HG03064 (cell line): ENCODE measurements around the gene TMTC2.

Experiments used
- ATAC-seq: cut with Tn5 transposase; IDR thresholded peaks from one replicate; pipeline ENCODE4 v1.9.1; 2021; ENCODE audit warnings: low read depth; ENCODE audit not compliant: unreplicated experiment

Gene TMTC2

DNA sequence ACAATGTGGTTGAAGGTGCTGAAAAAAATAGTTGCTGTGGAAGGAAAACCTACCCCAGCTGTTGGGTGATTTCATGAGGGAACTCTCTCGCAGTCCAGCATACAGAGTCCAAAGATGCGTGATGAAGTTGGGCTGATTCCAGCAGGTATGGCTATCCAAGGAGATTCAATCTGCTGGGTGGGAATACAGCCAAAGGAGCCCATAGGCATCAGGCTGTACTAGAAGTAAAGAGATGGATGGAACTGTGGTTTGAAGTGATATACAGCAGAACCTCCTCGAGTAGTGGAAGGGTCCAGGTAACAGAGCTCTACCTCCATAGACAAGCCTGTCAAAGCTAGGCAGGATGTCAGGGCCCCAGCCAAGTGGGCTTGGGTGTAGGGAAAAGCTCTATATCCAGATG lies 11.5 kb upstream of the TMTC2 start:
- no peak for ATAC-seq

DNA sequence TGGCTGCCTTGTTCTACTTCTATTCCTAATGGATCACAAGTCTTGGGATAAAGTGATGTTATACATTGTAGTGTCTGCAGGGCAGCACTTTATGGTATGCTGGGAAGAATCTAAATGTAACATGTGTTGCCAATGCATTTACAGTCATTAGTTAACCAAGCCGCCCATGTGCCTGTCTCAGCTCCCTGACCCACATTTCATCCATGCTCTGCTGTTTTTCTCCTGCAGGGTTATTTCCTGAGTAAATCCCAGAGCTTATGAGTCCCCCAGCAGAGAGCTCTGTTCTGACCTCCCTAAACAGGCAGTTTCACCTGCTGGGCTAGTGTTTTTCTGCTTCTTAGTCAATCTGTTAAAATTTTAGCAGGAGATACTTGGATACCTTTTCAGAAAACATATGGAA lies 4.4 kb upstream of the TMTC2 start:
- no peak for ATAC-seq

- no peak for ATAC-seq
These were observed 3.9 kb upstream of the TMTC2 start for GRCh38 chr12:82682851-82683261.

DNA sequence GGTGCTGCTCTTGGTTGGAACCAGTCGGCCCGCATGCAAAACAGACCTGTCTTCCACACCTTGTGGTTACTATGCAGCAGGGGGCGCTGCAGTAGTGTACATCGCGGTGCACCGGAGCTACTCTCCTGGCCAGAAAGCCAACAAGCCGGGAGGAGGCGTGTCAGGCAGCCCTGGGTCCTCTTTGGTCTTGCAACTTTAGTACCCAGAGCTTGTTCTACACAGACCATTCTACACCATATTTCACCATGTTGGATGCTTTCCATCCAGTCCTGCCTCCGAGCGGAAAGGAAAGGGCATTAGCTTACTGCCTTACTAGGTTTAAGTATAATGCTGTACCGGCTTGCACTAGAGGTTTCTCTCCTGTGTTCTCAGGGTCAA lies 927 bp upstream of the TMTC2 start:
- ATAC-seq: peak; percentile 57

DNA sequence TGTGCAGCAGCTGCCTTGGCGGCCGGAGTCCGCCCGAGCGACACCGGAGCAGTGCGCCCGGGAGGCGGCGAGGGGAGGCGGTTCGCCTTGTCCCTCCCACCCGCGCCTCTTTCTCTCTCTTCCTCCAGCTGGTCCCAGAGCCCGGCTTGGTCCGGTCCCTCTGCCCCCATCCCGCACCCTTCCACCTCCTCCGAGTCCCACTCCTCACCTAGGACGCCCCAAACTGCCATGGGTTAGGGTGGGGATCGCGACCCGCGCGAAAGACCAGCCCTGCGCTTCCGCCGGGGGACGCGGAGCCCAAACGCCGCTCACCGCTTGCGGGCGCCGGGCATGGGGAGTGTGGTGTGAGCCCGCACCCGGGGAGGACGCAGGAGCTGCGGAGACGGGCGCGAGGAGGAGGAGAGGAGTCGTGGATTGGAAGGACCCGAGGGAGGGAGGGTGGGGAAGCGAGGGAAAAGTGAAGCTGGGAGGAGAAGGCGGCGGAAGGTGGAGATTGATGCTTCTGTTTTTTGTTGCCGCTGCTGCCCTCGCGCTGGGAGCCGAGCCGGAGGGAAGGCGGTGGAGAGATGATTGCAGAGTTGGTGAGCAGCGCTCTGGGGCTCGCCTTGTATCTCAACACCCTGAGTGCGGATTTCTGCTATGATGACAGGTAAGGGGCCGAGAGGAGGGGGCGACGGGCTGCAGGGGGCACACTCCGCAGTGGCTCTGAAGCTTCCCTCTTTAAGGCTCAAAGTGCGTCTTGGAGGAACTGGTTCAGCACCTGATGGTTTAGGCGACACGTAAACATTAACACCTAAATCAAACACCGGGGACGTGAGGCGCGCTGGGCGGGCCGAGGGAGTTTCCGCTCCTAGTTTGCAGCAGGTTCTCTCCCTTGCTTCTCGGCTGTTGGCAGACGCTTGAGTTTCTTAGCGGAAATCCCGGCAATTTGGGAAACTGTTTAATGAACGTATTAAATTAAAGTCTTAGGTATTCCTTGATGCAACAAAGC lies 610 bp downstream of the TMTC2 start:
- peak; percentile 33 for ATAC-seq

DNA sequence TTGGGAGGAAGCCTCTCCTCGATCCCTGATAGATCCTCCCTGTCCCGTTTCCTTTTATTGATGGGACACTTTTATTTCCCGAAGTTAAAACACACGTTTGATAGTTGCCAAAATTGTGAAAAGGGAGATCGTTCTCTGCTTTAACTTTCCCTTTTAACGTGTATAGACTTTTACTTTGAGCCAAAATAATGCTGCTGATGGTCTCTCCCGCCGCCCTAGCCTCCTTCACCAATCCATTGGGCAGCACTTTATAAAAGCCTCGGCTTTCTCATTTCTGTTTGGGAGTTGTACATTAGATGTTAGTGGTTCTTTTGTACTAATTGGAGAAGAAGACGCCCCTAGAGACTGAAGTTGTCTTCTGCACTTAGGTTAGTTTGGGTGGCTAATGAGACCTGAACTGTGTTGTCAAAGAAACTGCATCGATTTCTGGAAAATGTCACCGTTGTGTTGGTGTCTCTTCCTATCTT lies 1.4 kb downstream of the TMTC2 start:
- ATAC-seq: no peak

- no peak for ATAC-seq
These were observed 1.9 kb downstream of the TMTC2 start for GRCh38 chr12:82688596-82688995.

DNA sequence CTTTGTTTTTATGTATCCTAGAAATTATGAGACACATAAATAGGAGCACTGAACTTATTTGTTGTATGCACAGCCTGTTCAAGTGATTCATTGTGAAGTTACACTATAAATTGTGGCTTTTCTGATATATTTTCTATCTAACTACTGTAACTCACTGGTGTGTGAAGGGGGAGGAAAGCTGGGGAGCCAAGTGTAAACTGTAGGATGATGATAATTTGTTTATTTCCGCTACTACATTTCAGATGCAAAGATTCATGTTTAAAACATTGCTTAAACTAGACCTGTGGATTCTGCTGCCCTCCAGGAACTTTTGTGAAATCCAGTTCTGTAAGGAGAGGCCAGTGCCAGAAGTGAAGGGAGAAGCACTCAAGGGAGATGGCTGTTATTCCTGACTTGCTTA lies 3.3 kb downstream of the TMTC2 start:
- no peak for ATAC-seq

- no peak for ATAC-seq
These were observed 4.8 kb downstream of the TMTC2 start for GRCh38 chr12:82691513-82691912.

DNA sequence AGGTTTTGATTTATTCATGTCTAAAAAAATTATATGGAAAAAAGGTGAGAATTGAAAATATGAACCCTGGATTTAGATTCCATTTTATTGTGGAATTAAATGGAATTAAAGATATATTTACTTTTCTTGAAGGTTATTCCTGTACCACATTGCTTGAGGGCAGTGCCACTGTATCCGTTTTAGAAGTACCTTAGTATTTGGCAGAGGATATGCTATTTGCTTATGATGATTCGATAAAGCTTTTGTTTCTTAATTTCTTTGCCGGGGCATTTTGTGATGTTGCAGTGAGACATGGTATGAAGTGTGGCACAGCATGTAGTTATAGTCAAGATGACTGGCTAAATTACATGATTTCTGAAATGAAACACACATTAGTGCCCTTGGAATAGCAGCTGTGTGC lies 7.6 kb downstream of the TMTC2 start:
- no peak for ATAC-seq

GRCh38 chr12:82694970-82695369 lies 8.3 kb downstream of the TMTC2 start:
- ATAC-seq: no peak

GRCh38 chr12:82695531-82695930 lies 8.8 kb downstream of the TMTC2 start:
- no peak for ATAC-seq

DNA sequence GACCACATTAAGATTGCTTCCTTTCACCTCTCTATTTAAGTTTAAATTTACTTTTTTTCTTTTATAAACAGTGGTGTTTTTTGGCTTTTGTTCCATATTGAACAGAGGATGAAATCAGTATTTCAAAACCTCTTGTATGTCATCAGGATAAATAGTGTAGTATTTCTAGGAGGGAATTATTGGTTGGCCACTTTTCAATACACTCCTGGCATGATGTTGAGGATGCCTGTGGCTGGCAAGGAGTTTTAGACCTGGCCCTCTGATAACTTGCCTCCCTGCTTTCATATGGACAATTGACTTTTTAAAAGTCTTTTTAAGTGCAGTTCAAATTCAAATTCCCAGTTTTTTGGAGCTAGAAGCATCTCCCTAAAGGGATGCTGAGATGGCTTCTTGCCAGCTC lies 9.8 kb downstream of the TMTC2 start:
- ATAC-seq: no peak

GRCh38 chr12:82698708-82699564 lies 12.2 kb downstream of the TMTC2 start:
- ATAC-seq: no peak

DNA sequence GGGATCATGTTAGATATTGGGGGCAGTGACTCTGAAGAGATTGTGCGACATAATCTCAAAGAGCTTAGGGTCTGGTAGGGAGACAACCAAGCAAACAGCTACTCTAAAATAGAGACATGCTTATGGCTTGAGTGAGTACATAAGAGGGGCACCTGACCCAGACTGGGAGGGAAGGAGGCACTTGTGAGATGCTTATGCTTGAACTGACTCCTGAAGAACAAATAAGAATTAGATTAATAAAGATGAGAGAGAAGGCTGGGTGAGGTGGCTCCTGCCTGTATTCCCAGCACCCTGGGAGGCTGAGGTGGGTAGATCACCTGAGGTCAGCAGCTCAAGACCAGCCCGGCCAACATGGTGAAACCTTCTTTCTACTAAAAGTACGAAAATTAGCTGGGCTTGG lies 19.1 kb downstream of the TMTC2 start:
- ATAC-seq: no peak

DNA sequence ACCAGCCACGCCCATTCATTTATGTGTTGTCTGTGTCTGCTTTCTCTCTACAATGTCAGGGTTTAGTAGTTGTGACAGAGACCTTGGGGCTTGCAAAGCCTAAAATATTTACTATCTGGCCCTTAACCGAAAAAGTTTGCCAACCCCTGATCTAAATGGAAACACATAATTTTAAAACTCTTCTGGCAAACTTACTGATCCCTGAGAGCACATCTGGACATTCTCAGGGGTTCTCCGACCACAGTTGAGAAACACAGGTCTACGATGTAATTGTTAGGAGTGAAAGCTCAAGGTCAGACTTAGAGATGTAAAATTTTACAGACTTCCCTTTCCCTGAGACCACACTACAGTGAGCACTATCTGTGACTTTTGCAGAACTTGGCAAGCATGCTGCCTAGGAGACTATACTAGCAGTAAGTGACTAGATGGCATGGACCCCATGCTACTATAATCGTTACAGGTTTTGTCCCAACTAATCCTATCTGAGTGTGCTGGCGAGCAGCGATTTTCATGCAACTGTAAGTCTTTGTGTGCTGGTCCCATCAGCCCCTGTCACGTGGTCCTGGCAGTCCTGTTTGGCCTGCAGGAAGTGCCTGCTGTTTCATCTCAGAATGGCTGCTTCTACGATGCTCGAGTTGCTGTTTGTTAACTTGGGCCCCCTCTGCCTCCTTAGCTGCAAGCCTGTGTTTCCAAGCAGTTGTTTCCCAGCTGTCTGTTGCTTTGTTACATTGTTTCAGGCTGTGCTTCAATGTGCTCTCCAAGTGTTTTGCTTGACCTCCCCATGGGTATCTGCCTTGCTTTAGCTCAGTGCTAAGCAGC lies 21.6 kb downstream of the TMTC2 start:
- no peak for ATAC-seq

DNA sequence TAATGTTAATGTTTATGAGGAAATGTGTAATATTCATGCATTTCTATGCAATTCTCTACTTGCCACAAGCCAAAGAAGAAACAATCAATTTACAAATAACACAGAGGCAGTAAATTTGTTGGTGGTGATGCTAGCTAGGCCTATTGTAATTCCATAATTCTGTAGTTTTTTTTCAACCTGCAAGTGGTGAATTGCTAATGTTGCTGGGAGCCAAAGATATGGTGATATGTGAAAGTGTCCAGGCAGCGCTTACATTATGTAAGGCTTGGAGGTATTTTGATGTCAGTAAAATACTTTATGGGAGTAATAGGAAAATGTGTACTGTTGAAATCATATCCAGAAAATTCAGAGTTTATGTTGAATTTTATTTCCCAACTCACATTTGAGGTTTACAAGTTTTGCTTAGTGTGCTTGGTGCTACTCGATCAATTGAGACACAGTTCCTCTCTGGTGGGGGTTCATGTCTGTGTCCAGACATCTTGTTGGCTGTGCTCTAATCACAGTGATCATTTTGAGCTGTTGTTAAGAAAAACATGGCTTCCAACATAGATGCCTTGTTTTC lies 23.2 kb downstream of the TMTC2 start:
- ATAC-seq: no peak

GRCh38 chr12:82710741-82711140 lies 24.0 kb downstream of the TMTC2 start:
- ATAC-seq: no peak

GRCh38 chr12:82714427-82714826 lies 27.7 kb downstream of the TMTC2 start:
- ATAC-seq: no peak

GRCh38 chr12:82721726-82722125 lies 35.0 kb downstream of the TMTC2 start:
- no peak for ATAC-seq
